Nephron progenitor cell (in vitro differentiated cells): Measurements from ENCODE around the gene GPR68.

ENCODE experiments used
- DNase-seq: peaks from one replicate; pipeline ENCODE4 v3.0.0; 2021
- H3K27ac Mint-ChIP-seq: 2 replicates; pipeline ENCODE4 v1.8.0; 2021; ENCODE audit warnings: mild to moderate bottlenecking, moderate library complexity, mixed read lengths
- H3K27me3 Mint-ChIP-seq: 2 replicates; pipeline ENCODE4 v1.8.0; 2021; ENCODE audit warnings: mild to moderate bottlenecking, low read depth, mixed read lengths; ENCODE audit not compliant: poor library complexity
- H3K36me3 Mint-ChIP-seq: 2 replicates; pipeline ENCODE4 v1.8.0; 2021; ENCODE audit warnings: low read depth, mixed read lengths
- H3K4me1 Mint-ChIP-seq: 2 replicates; pipeline ENCODE4 v1.8.0; 2021; ENCODE audit warnings: mixed read lengths
- H3K4me3 Mint-ChIP-seq: 2 replicates; pipeline ENCODE4 v1.8.0; 2021; ENCODE audit warnings: mild to moderate bottlenecking, moderate library complexity, mixed read lengths
- H3K9me3 Mint-ChIP-seq: 2 replicates; pipeline ENCODE4 v1.8.0; 2021; ENCODE audit warnings: mild to moderate bottlenecking, moderate library complexity, mixed read lengths
- TF ChIP-seq, protein P1 (sequence below): fragments of 200-600 bp; sonication (generic); IDR thresholded peaks from 2 replicates; pipeline ENCODE4 v1.5.0; 2021; ENCODE audit warnings: antibody characterized with exemption

GPR68 gene

DNA sequence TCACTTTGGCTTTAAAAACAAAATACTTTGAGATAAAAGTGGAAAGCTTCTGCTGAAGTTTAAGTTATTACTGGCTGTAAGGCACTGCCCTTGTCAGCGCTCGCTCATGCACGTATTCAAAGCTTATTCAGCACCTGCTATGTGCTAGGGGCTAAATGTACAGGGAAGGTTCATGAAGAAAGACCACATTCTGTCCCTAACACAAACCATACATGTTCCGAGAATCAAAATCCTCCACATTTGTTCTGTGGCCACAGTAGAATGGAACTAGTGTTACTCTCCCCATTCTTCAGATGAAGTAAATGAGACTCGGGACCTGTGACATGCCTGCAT, 33.8 kb upstream of the GPR68 start:
- H3K27me3 Mint-ChIP-seq: no peaks in the 10 kb centered on the region
- TF ChIP-seq, protein P1, sequence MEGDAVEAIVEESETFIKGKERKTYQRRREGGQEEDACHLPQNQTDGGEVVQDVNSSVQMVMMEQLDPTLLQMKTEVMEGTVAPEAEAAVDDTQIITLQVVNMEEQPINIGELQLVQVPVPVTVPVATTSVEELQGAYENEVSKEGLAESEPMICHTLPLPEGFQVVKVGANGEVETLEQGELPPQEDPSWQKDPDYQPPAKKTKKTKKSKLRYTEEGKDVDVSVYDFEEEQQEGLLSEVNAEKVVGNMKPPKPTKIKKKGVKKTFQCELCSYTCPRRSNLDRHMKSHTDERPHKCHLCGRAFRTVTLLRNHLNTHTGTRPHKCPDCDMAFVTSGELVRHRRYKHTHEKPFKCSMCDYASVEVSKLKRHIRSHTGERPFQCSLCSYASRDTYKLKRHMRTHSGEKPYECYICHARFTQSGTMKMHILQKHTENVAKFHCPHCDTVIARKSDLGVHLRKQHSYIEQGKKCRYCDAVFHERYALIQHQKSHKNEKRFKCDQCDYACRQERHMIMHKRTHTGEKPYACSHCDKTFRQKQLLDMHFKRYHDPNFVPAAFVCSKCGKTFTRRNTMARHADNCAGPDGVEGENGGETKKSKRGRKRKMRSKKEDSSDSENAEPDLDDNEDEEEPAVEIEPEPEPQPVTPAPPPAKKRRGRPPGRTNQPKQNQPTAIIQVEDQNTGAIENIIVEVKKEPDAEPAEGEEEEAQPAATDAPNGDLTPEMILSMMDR: no peak
- H3K4me1 Mint-ChIP-seq: no peaks in the 10 kb centered on the region
- H3K9me3 Mint-ChIP-seq: no peaks in the 10 kb centered on the region
- no peak for DNase-seq
- H3K27ac Mint-ChIP-seq: no peak overlapping the region
- H3K36me3 Mint-ChIP-seq: peaks cover 53% of the 10 kb centered on the region
- no peak overlapping the region for H3K4me3 Mint-ChIP-seq

DNA sequence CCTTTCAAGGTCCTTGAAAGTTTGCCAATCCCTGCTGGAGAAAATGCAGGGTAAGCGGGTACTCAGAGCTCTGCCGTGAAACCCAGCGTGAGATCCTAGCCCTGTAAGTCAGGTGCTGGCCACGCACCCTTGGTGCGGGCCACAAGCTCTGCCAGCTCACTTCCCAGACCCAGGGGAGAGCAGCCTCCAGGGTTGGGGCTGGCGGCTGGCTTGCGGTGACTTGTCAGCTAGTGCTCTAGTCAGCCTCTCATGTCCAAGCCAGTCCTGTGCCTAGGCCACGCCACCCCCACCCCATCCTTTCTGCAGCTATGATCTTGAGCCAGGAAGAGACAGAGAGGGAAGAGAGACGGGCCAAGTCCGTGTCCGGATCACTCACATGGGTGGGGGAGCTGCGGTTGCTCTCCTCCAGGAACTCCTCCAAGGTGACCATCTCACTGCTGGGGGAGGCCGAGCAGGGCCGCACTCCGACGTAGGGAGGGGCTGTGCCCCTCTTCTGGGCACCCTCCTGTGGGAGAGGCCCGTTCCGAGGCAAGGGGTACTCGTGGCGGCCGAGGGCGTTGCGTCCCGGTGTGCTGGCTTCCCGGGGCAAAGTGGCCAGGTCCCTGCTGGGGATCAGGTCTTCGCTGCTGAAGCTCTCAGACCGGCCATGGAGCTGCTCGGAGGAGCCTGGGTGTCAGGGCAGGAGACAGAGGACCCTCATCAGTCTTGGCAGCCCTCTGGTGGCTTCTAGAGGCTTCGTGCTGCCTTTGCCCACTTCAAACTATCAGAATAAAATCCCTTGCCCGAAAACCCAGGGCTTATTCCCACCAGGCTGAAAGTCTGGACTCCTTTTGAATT, 33.3 kb upstream of the GPR68 start:
- no peak overlapping the region for H3K4me3 Mint-ChIP-seq
- DNase-seq: no peak
- H3K36me3 Mint-ChIP-seq: peaks cover 47% of the 10 kb centered on the region
- TF ChIP-seq, protein P1: no peak
- H3K27me3 Mint-ChIP-seq: no peaks in the 10 kb centered on the region
- H3K27ac Mint-ChIP-seq: no peak overlapping the region
- no peaks in the 10 kb centered on the region for H3K4me1 Mint-ChIP-seq
- H3K9me3 Mint-ChIP-seq: no peaks in the 10 kb centered on the region

DNA sequence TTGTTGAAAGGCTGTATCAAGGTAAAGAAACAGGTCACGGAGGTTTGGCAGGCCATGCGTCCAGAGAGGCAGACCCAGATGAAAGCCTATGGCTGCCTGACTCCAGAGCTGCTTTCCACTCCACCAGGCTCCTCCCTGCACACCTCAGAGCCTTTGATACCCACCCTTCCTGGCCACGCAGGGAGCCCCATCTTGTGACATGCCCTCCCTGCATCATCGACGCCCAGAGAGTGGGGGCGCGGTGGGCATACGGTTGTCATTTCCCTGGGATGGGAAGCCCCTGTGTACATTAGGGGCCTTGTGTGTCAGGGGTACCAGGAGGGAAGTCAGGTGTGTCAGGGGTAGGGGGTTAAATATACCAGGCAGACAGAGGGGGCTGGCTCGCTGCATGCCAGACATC, 30.3 kb upstream of the GPR68 start:
- Mint-ChIP-seq H3K27me3 (no peaks in the 10 kb centered on the region), H3K4me1 (peaks cover 4% of the 10 kb centered on the region), H3K36me3 (peaks cover 34% of the 10 kb centered on the region), H3K27ac (peak overlapping the region; percentile 59), H3K9me3 (no peaks in the 10 kb centered on the region), H3K4me3 (no peak overlapping the region)
- DNase-seq: no peak
- TF ChIP-seq, protein P1: no peak

DNA sequence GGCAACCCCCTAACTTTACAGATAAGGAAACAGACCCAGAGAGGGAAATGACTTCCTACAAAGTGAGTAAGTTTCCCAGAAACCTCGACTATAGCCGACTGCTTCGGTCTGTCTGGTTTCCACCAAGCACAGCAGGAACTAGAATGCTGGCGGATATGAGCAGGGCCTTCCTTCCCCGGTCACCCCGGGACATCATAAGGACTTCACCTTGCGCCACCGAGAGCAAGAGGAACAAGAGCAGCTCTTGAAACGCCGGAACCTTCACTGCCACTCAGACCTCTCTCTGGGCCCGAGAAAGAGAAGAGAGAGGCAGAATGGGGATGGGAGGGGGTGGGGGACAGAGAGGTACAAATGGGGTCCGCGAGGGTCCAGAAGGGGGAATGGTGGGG, 29.4 kb upstream of the GPR68 start:
- TF ChIP-seq, protein P1: no peak
- Mint-ChIP-seq H3K27me3 (no peaks in the 10 kb centered on the region), H3K4me3 (no peak overlapping the region), H3K9me3 (no peaks in the 10 kb centered on the region), H3K4me1 (peaks cover 13% of the 10 kb centered on the region), H3K36me3 (peaks cover 40% of the 10 kb centered on the region), H3K27ac (no peak overlapping the region)
- DNase-seq: no peak

DNA sequence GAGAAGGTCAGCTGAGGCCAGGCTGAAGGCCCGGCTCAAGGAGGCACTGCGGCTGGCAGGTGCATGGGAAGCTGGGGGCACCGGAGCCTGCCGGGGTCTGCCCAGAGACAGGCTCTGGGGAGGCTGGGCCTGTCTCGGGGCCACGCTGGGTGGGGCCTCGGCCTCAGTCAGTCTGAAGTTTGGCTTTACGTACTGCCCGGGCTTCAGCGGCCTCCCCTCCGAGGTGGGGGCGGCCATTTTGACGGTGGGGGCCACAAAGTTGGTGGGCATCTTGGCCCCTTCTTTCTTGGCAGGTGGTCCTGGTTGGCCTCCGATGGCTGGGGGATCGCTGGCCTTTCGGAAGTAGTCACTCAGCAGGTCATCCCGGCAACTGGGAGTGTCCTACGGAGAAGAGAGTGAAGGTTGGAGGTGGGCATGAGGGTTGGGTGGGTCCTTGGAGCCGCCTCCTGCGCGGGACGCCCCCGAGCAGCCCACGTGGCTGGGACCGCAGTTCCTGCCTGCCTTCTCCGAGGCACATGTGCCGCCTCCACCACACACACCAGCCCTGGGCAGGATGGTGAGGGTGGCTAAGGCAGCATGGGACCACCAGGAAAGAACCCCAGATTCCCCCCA, 28.9 kb upstream of the GPR68 start:
- DNase-seq: no peak
- no peaks in the 10 kb centered on the region for H3K27me3 Mint-ChIP-seq
- H3K36me3 Mint-ChIP-seq: peaks cover 41% of the 10 kb centered on the region
- TF ChIP-seq, protein P1: no peak
- no peak overlapping the region for H3K27ac Mint-ChIP-seq
- H3K9me3 Mint-ChIP-seq: no peaks in the 10 kb centered on the region
- H3K4me3 Mint-ChIP-seq: no peak overlapping the region
- peaks cover 13% of the 10 kb centered on the region for H3K4me1 Mint-ChIP-seq
